GM18517 (cell line): ENCODE data around the gene PIK3R2.
"Not testable (repeated sequence)": the region's sequence is repeated elsewhere in the genome, so short reads cannot be mapped to it uniquely, and the experiment has no call there.

Source experiments
- ATAC-seq: cut with Tn5 transposase; IDR thresholded peaks from one replicate; pipeline ENCODE4 v1.9.1; 2021; ENCODE audit warnings: mild to moderate bottlenecking, moderate library complexity; ENCODE audit not compliant: unreplicated experiment

Gene PIK3R2

DNA sequence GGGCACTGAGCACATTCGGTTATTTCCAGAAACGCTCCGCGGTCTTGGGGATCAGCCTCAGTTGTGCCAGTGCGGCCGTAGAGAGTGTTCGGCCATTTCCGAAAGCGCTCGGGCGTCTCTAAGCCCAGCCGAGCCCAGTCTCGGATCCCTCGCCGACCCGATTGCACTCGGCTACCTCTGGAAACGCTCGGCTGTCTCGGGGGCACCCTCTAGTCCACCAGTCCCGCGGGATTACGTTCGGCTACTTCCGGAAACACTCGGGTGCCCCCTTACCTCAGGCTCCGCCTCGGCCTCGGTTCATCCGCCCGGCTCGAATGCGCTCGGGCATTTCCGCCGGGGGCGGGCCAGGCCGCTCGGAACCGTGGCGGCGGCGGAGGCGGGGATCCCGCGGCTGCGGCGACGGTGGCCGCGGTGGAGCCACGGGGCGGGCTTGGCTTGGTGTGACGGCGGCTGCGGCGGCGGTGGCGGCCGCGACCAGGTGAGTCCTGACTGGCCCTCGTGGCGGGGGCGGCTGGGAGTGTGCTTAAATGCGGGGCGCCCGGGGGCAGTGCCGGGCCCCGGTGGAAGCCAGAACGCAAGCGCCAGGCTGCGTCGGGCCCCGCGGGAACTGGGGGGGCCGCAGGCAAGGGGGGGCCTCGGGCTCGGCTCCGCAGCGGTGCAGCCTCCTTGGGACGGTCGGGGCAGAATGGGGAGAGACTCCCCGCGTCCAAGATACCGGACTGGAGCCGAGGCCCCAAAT is at the start of gene PIK3R2:
TSS of gene PIK3R2 (plus strand) at position 347 of the 739 bp plus-strand sequence. CDS start 2,717 bp downstream, outside the sequence.
- peak; percentile 71 for ATAC-seq

DNA sequence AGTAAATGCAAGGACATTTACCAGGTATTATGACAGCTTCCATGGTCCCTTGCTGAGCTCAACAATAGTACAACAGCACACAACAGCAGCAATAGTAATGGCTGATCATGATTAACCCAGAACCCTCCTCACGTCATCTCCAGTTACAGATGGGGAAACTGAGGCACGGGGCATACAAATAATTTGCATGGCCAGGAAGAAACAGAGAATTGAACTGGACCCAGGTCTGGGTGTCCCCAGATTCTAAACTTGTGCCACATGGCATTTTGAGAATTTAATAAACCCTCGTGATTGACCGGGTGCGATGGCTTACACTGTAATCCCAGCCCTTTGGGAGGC is 48.2 kb upstream of the PIK3R2 start:
- ATAC-seq = no peak

DNA sequence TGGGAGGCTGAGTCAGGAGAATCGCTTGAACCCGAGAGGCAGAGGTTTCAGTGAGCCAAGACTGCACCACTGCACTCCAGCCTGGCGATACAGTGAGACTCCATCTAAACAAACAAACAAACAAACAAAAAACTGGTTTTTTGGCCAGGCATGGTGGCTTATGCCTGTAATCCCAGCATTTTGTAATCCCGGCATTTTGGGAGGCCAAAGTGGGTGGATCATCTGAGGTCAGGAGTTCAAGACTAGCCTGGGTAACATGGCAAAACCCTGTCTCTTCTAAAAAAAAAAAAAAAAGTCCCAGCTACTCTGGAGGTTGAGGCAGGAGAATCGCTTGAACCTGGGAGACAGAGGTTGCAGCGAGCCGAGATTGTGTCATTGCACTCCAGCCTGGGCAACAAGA is 47.7 kb upstream of the PIK3R2 start:
- not testable (repeated sequence) for ATAC-seq

- ATAC-seq = no peak
Measured at GRCh38 chr19:18107235-18107634, 45.7 kb upstream of the PIK3R2 start.

DNA sequence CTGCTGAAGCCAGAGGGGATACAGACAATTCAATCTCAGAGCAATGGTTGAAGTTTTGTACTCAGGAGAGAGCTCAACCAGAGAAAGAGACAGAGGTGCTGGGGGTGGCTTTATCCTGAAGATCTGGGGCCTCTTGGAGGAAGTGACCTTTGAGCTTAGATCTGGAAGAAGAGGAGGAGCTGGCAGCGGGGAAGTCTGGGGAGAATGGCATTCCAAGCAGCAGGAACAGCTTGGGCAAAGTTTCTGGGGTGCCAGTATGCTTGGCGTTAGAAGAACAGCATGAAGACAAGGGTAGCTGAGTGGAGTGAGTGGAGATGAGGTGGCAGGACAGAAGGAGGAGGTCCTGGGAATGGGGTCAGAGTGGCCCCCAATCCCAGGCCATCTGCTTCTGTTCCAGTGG is 44.1 kb upstream of the PIK3R2 start:
- ATAC-seq = no peak

DNA sequence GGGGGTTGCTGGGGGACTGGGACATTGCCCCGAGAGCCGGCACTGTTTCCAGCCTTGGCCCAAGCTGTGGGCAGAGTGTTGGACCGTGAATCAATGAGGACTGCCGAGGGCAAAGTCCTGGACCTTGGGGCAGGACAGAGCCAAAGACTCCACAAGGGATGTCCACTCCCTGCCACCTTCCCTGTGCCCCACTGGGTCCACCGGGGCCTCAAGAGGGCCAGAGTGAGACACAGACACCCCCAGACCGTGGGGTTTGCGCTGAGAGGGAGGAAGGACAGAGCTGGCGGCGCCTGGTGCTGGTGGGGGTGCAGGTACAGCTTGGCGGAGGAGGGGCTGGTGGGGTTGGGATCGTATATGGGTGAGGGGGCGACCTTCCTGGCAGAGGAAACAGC is 43.6 kb upstream of the PIK3R2 start:
- ATAC-seq = no peak

GRCh38 chr19:18109733-18110608 is 43.0 kb upstream of the PIK3R2 start:
- ATAC-seq = no peak

DNA sequence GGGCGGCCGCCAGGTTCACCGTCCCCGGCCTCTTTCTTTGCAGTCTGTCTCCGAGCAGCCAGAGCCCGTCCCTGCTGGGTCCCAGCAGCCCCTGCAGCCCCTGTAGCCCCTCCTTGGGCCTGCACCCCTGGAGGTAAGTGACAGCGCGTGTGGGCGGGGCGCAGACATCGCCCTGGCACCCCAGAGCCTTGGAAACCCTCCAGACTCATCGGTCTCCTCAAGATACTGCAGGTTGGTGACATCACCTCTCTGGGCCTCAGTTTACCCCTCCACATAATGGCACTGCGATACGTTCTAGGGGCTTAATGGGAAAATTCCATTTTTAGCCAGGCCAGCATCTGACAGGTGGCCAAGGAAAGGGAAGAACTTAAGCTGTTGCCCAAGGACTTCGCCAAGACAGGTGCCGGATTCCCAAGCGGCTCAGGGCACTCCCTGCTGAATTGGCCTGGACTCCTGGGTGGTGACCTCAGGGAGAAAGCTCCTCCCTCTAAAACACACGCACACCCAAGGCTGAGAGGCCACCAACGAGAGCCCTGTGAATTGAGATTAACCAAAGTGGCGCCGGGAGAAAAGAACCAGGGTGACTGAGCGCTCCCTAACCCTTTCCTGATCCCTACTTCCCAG is 42.2 kb upstream of the PIK3R2 start:
- no peak for ATAC-seq

DNA sequence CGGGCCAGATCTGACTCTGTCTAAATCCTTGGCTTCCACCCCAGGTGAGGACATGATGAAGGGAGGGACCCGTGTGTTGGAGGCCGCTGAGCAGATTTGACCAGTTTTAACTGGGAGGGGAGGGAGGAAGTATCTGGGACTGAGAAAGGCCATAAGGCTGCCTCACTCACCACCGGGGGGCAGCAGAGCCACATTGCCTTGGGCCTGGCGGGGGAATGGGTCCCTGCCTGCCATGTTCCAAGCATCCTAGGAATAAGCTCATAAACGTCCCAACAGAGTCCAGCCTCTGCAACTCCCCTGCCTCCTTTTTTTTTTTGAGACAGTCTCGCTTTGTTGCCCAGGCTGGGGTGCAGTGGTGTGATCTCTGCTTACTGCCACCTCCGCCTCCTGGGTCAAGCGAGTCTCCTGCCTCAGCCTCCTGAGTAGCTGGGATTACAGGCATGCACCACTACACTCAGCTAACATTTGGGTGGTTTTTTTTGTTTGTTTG is 39.9 kb upstream of the PIK3R2 start:
- no peak for ATAC-seq

- no peak for ATAC-seq
Measured at GRCh38 chr19:18113827-18114226, 39.1 kb upstream of the PIK3R2 start.

- no peak for ATAC-seq
Measured at GRCh38 chr19:18114483-18114882, 38.5 kb upstream of the PIK3R2 start.

DNA sequence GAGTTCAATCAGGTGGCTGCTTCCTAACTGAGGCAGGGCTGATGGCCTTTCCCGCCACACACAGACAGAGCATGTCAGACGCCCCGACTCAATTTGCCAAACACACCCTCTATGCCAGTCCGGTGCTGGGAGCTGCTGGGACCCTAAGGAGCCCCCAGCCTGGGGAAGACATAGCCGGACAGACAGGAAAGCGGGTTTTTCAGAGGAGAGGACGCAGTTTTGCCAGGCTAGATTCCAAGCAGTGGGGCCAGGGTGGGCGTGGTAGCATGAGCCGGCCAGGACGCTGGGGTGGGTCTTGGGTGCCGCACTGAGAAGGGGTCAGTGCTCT is 35.6 kb upstream of the PIK3R2 start:
- ATAC-seq = no peak

DNA sequence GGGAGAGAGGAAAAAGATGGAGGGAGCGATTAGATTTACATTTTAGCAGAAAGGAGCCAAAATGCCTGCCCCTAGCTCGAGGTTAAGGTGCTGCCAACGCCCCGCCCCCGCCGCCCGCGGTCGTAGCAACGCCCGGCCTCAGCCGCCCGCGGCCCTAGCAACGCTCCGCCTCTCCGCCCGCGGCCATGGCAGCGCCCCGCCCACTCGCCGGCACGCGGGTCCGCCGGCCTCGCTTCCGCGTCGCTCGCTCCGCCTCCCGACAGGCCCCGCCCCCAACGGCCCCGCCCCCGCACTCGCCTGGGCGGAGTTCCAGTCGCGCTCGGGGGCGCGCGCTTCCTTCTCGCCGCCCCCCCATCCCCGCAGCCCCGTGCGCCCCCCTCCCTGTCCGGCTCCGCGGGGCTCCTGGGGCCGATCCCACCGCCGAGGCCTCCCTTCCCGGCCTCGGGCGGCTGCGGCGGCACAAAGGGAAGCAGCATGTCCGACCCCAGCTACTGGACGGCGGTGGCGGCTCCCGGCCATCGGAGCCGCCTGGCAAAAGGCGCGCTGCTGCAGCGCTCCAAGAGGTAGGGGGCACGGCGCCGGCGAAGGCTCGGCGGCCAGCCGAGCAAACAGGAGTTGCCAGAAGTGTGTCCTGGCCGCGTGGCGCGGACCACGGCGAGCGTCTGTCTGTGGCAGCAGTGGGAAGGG is 35.1 kb upstream of the PIK3R2 start:
- peak; percentile 74 for ATAC-seq

DNA sequence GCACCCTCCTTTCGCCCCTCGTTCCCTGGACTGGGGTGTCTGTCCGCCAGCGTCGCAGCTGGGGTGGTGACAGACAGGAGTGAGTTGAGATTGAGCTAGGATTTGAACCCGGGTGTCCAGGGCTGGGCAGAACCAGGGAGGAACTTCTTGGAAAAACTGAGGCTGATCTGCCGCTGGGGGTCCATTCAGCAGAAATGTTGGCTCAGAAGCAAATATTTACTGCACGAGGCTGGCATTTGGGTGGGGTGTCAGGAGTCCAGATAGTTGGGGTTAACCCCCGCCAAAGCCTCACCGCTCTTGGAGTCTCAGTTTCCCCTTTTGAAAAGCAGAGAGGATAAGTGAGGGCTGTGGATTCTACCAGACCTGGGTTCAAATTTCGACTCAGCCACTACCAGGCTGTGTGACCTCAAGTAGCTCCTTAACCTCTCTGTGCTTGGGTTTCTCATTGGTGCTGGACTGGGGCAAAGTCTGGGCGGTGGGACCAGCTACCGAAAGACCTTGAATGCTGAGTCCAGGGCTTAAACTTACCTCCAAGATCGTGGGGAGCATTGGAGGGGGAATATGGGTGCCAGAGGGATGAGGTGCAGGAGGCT is 34.4 kb upstream of the PIK3R2 start:
- no peak for ATAC-seq

- no peak for ATAC-seq
Measured at GRCh38 chr19:18119013-18119716, 33.8 kb upstream of the PIK3R2 start.

DNA sequence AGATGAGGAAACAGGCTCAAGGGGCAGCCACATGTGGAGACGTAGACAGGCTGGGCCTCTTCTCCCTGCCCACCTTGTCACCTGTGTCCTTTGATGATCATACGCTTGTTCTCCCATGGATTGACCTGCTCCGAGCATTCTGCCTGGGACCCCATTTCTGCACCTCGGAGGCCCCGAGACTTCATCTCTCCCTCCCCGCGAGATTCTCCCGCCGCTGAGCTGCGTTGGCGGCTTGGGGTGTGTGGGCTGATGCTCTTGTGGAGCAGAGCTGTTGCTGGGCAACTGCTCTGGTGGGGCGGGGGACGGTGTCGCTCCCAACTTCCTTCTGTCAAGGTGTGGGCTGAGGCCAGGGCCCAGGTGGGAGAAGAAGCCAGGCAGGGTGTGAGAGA is 33.3 kb upstream of the PIK3R2 start:
- no peak for ATAC-seq

GRCh38 chr19:18120127-18120526 is 32.8 kb upstream of the PIK3R2 start:
- no peak for ATAC-seq

DNA sequence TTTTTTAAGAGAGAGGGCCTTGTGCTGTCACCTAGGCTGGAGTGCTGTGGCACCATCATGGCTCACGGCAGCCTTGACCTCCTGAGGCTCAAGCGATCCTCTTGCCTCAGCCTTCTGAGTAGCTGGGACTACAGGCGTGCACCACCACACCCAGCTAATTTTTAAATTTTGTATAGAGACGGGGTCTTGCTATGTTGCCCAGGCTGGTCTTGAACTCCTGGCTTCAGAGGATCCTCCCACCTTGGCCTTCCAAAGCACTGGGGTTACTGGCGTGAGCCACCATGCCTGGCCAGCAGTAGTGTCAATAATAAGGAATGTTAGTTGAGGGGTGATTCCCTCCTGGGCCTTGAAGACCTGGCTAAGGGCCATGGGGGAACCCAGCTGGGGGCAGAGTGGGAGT is 31.8 kb upstream of the PIK3R2 start:
- ATAC-seq = no peak

- ATAC-seq = no peak
Measured at GRCh38 chr19:18122424-18122823, 30.5 kb upstream of the PIK3R2 start.
